D721Med (cell line): Measurements from ENCODE around the gene RPS6KA2.
"Not testable (repeated sequence)": the region's sequence is repeated elsewhere in the genome, so short reads cannot be mapped to it uniquely, and the experiment has no call there.

Source experiments
- DNase-seq: peaks from one replicate; pipeline ENCODE4 v3.0.0; 2011; ENCODE audit warnings: low spot score; ENCODE audit not compliant: insufficient read length
- FAIRE-seq: peaks from 2 replicates; lab custom pipeline; 2011; peaks lifted over from hg19 to GRCh38; lab: Jason Lieb, UNC
- TF ChIP-seq, protein P1 (sequence below): IDR thresholded peaks from 2 replicates; pipeline ENCODE4 v1.5.1; 2012; ENCODE audit warnings: mild to moderate bottlenecking, control low read depth; ENCODE audit not compliant: insufficient read depth; ENCODE audit errors: missing control alignments

The RPS6KA2 gene

DNA sequence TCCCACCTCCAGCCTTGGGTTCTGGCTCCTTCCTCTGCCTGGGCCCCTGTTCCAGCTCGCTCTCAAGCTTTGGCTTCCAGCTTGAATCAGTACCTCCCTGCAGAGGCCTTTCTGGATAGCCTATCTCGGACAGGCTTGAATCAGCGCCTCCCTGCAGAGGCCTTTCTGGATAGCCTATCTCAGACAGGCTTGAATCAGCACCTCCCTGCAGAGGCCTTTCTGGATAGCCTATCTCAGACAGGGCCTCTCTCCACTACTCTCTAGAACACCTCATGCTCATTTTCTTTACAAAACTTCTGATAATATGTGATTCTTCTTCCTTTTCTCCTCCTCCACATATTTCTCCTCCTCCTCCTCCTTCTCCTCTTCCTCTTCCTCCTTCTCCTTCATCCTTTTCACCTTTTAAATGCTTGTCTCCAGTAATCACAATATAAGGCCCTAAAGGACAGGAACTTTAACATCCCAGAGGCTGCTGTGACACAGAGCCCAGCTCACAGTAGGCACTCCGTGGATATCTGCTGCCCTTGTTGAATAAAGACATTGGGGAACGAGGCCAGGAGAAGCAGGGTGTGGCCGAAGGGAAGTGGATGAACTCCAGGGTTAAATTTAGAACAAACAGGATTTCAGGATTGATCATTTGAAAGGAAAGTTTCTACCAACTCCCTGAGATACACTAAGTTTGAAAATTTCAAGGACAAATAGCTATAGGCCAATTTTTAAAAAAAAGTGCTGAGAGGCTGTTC is 9.3 kb upstream of the RPS6KA2 start:
- TF ChIP-seq, protein P1, sequence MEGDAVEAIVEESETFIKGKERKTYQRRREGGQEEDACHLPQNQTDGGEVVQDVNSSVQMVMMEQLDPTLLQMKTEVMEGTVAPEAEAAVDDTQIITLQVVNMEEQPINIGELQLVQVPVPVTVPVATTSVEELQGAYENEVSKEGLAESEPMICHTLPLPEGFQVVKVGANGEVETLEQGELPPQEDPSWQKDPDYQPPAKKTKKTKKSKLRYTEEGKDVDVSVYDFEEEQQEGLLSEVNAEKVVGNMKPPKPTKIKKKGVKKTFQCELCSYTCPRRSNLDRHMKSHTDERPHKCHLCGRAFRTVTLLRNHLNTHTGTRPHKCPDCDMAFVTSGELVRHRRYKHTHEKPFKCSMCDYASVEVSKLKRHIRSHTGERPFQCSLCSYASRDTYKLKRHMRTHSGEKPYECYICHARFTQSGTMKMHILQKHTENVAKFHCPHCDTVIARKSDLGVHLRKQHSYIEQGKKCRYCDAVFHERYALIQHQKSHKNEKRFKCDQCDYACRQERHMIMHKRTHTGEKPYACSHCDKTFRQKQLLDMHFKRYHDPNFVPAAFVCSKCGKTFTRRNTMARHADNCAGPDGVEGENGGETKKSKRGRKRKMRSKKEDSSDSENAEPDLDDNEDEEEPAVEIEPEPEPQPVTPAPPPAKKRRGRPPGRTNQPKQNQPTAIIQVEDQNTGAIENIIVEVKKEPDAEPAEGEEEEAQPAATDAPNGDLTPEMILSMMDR, result no peak
- FAIRE-seq (no peak), DNase-seq (no peak)

- TF ChIP-seq, protein P1, result no peak
- no peak for DNase-seq
- FAIRE-seq, result no peak
Observed at GRCh38 chr6:166635013-166635970, 8.2 kb upstream of the RPS6KA2 start.

DNA sequence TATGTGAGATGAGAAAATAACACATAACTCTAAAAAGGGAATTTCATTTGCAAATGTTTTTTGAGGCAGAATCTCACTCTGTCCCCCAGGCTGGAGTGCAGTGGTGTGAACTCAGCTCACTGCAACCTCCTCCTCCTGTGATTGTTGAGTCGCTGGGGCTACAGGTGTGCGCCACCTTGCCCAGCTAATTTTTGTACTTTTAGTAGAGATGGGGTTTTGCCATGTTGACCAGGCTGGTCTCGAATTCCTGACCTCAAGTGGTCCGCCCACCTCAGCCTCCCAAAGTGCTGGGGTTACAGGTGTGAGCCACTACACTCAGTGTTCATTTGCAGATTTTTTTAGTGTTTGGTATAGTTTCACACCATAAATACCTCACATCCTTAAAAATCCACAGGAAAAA is 7.5 kb upstream of the RPS6KA2 start:
- FAIRE-seq, DNase-seq: not testable (repeated sequence)

- TF ChIP-seq, protein P1, result no peak
- no peak for DNase-seq
- FAIRE-seq, result no peak
Observed at GRCh38 chr6:166633732-166634535, 6.9 kb upstream of the RPS6KA2 start.

GRCh38 chr6:166632731-166633130 is 5.7 kb upstream of the RPS6KA2 start:
- DNase-seq (no peak), FAIRE-seq (no peak)
- TF ChIP-seq, protein P1, result no peak

DNA sequence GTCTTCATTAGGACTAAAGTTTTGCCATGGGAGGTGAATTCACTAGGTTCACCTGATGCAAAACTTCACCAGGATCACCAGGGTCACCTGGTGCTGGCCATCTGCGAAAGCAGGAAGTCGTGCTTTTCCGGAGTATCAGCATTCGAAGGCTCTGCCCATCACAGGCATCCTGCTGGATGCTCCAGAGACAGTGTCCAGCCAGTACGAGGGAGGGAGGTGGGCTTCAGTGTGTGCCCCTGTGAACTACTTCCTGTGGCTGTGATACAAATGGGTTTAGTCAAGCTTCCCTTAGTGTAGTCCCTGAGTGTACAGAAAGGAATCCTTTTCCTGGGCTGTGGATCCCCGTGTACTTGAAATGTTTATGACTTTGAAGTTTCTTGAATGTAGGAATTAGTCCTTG is 3.4 kb upstream of the RPS6KA2 start:
- TF ChIP-seq, protein P1, result no peak
- no peak for FAIRE-seq

GRCh38 chr6:166629628-166630027 is 2.6 kb upstream of the RPS6KA2 start:
- no peak for DNase-seq
- TF ChIP-seq, protein P1, result no peak
- FAIRE-seq, result no peak

More for the DNA sequence above, 3.4 kb upstream of the RPS6KA2 start:
- DNase-seq, result no peak
